ENCODE results near the gene MPV17. TPM values are rescaled to one million over a fixed set of nuclear protein-coding genes. Genes with fewer than 3 reads are reported as not detected.
"Not testable (repeated sequence)": the region's sequence is repeated elsewhere in the genome, so short reads cannot be mapped to it uniquely, and the experiment has no call there.

MPV17 gene
- polyA plus RNA-seq, 3 donors, result 74.0 to 90.5 (median 81.4) TPM

- DNase-seq (ENCODE audit: extremely low read depth in 1 of 11, low read depth in 9 of 11, low spot score in 4 of 11), result no peak
These were observed 29.1 kb upstream of the MPV17 start for GRCh38 chr2:27351802-27352598.

GRCh38 chr2:27350106-27350693, 27.3 kb upstream of the MPV17 start:
- no peak for DNase-seq (ENCODE audit: extremely low read depth in 1 of 11, low read depth in 9 of 11, low spot score in 4 of 11)

GRCh38 chr2:27347641-27348040, 24.7 kb upstream of the MPV17 start:
- no peak for DNase-seq (ENCODE audit: extremely low read depth in 1 of 11, low read depth in 9 of 11, low spot score in 4 of 11)

- DNase-seq (ENCODE audit: extremely low read depth in 1 of 11, low read depth in 9 of 11, low spot score in 4 of 11), result no peak
These were observed 13.3 kb upstream of the MPV17 start for GRCh38 chr2:27336173-27336572.

- no peak for DNase-seq (ENCODE audit: extremely low read depth in 1 of 11, low read depth in 9 of 11, low spot score in 4 of 11)
These were observed 12.4 kb upstream of the MPV17 start for GRCh38 chr2:27335311-27335710.

GRCh38 chr2:27324720-27325119, 1.8 kb upstream of the MPV17 start:
- no peak for DNase-seq (ENCODE audit: extremely low read depth in 1 of 11, low read depth in 9 of 11, low spot score in 4 of 11)

GRCh38 chr2:27323596-27324285, 844 bp upstream of the MPV17 start:
- no peak for DNase-seq (ENCODE audit: extremely low read depth in 1 of 11, low read depth in 9 of 11, low spot score in 4 of 11)

GRCh38 chr2:27322301-27322765, 564 bp downstream of the MPV17 start:
- no peak for DNase-seq (ENCODE audit: extremely low read depth in 1 of 11, low read depth in 9 of 11, low spot score in 4 of 11)

- no peak for DNase-seq (ENCODE audit: extremely low read depth in 1 of 11, low read depth in 9 of 11, low spot score in 4 of 11)
These were observed 1.8 kb downstream of the MPV17 start for GRCh38 chr2:27320958-27321543.

GRCh38 chr2:27319839-27320238, 3.1 kb downstream of the MPV17 start:
- DNase-seq (ENCODE audit: extremely low read depth in 1 of 11, low read depth in 9 of 11, low spot score in 4 of 11), result not testable (repeated sequence)

GRCh38 chr2:27316655-27317412, 6.1 kb downstream of the MPV17 start:
- DNase-seq (ENCODE audit: extremely low read depth in 1 of 11, low read depth in 9 of 11, low spot score in 4 of 11), result no peak

- no peak for DNase-seq (ENCODE audit: extremely low read depth in 1 of 11, low read depth in 9 of 11, low spot score in 4 of 11)
These were observed 7.8 kb downstream of the MPV17 start for GRCh38 chr2:27315122-27315521.

GRCh38 chr2:27314709-27315108, 8.2 kb downstream of the MPV17 start:
- no peak for DNase-seq (ENCODE audit: extremely low read depth in 1 of 11, low read depth in 9 of 11, low spot score in 4 of 11)

GRCh38 chr2:27313882-27314645, 8.8 kb downstream of the MPV17 start:
- no peak for DNase-seq (ENCODE audit: extremely low read depth in 1 of 11, low read depth in 9 of 11, low spot score in 4 of 11)

- DNase-seq (ENCODE audit: extremely low read depth in 1 of 11, low read depth in 9 of 11, low spot score in 4 of 11), result no peak
These were observed 10.7 kb downstream of the MPV17 start for GRCh38 chr2:27312152-27312551.

GRCh38 chr2:27309651-27310050, 13.2 kb downstream of the MPV17 start:
- DNase-seq (ENCODE audit: extremely low read depth in 1 of 11, low read depth in 9 of 11, low spot score in 4 of 11), result no peak

- DNase-seq (ENCODE audit: extremely low read depth in 1 of 11, low read depth in 9 of 11, low spot score in 4 of 11), result peak in 7 of 11 donors; percentile 31 to 75 (median 68)
These were observed 14.5 kb downstream of the MPV17 start, which contains the start of gene UCN for GRCh38 chr2:27308359-27308881. Gene UCN, minus strand, starts transcription at chr2:27308445. Its CDS starts 550 bp downstream, at chr2:27307895.
